K562 (cell line): ENCODE data around the gene PAEP. TPM values are rescaled to one million over a fixed set of nuclear protein-coding genes. Genes with fewer than 3 reads are reported as not detected.

Experiments used
- ATAC-seq: fragments of 200-7000 bp; cut with Tn5 transposase; 3 replicates; pipeline ENCODE4 v1.9.1; 2020; ENCODE audit warnings: moderate library complexity
- BruUV-seq: library from RNA; stranded (reverse); fragments of 400-500 nt; replicated peaks from 2 replicates; lab custom pipeline; 2021; lab: Mats Ljungman, UMichigan
- CTCF ChIA-PET: fragments of 300-600 bp; formaldehyde crosslinking; extraction: SDS; loops from one replicate; lab custom pipeline; 2021; ENCODE audit warnings: low intra/inter-chr PET ratio; lab: Yijun Ruan, JAX
- POLR2A ChIA-PET: fragments of 300-600, 350-650 bp; sonication (Branson Sonifier 250); formaldehyde crosslinking; extraction: SDS; loops from one replicate; lab custom pipeline; 2021; ENCODE audit warnings: antibody characterized with exemption, inconsistent platforms; lab: Yijun Ruan, JAX
- DNase-seq, 4 experiments: peaks; one replicate each; pipeline versions ENCODE4 v3.0.0 to v3.0.0-alpha.2; 2011 to 2018; ENCODE audit warnings: low spot score in 3 of 4, mixed read lengths in 3 of 4; ENCODE audit errors: extremely low read depth in 1 of 4
- FAIRE-seq: peaks from 2 replicates; lab custom pipeline; 2011; peaks lifted over from hg19 to GRCh38; lab: Jason Lieb, UNC
- H2AFZ ChIP-seq: 2 replicates; pipeline ENCODE4 v1.6.0; 2011; ENCODE audit warnings: low read depth, low read length, control low read depth, inconsistent platforms
- H3K27ac ChIP-seq: fragments of 200-600 bp; 3 replicates; pipeline ENCODE4 v1.8.0; 2011; ENCODE audit warnings: low read depth, mild to moderate bottlenecking, control low read depth, inconsistent platforms, low read length, moderate library complexity, mixed read lengths; ENCODE audit errors: extremely low read depth
- H3K27me3 ChIP-seq, 2 experiments: fragments of 300-600 bp in 1 of 2; 2 replicates in 1 of 2; 3 replicates in 1 of 2; pipeline versions ENCODE4 v1.6.0 to v1.8.0; 2011; ENCODE audit warnings: inconsistent platforms in 2 of 2, low read length in 2 of 2, mild to moderate bottlenecking in 1 of 2, mixed read lengths in 1 of 2, moderate library complexity in 1 of 2; ENCODE audit not compliant: control insufficient read depth in 2 of 2, insufficient read depth in 2 of 2
- H3K36me3 ChIP-seq: fragments of 300-600 bp; 3 replicates; pipeline ENCODE4 v1.8.0; 2011; ENCODE audit warnings: mild to moderate bottlenecking, low read length, inconsistent platforms; ENCODE audit not compliant: control insufficient read depth, insufficient read depth
- H3K4me1 ChIP-seq, 2 experiments: fragments of 200-600 bp in 1 of 2; replicated peaks in 1 of 2; 2 replicates in 1 of 2; 3 replicates in 1 of 2; pipeline versions ENCODE4 v1.5.1 to v1.8.0; 2011; ENCODE audit warnings: inconsistent platforms in 2 of 2, low read length in 2 of 2, mild to moderate bottlenecking in 1 of 2, mixed read lengths in 1 of 2, moderate library complexity in 1 of 2; ENCODE audit not compliant: control insufficient read depth in 2 of 2, insufficient read depth in 2 of 2
- H3K4me2 ChIP-seq: 2 replicates; pipeline ENCODE4 v1.6.1; 2011; ENCODE audit warnings: low read length, control low read depth, inconsistent platforms, mixed read lengths; ENCODE audit not compliant: insufficient read depth
- H3K4me3 ChIP-seq: fragments of 200-600 bp; sonication (generic), shearing (Covaris generic); 2 replicates; pipeline ENCODE4 v1.5.1; 2016; ENCODE audit warnings: control low read depth, inconsistent platforms
- H3K79me2 ChIP-seq: fragments of 200-600 bp; 3 replicates; pipeline ENCODE4 v1.8.0; 2011; ENCODE audit warnings: low read length, inconsistent platforms; ENCODE audit not compliant: control insufficient read depth, insufficient read depth
- H3K9ac ChIP-seq, 2 experiments: 2 replicates each; pipeline versions ENCODE4 v1.6.0 to v1.6.1; 2011; ENCODE audit warnings: low read depth in 2 of 2, low read length in 2 of 2, control low read depth in 1 of 2, inconsistent platforms in 1 of 2, mild to moderate bottlenecking in 1 of 2, mixed read lengths in 1 of 2; ENCODE audit not compliant: insufficient read depth in 1 of 2
- H3K9me1 ChIP-seq: one replicate; pipeline ENCODE4 v1.6.0; 2011; ENCODE audit warnings: inconsistent platforms, mild to moderate bottlenecking, low read length, moderate library complexity; ENCODE audit not compliant: control insufficient read depth, insufficient read depth
- H3K9me3 ChIP-seq: replicated peaks from 2 replicates; pipeline ENCODE4 v1.5.1; 2011; ENCODE audit warnings: low read depth, low read length, inconsistent platforms; ENCODE audit not compliant: control insufficient read depth, insufficient read depth
- H4K20me1 ChIP-seq: replicated peaks from 2 replicates; pipeline ENCODE4 v1.6.1; 2011; ENCODE audit warnings: low read length, inconsistent platforms, mixed read lengths; ENCODE audit not compliant: control insufficient read depth, insufficient read depth
- GATA2 ChIP-seq: sonication (generic); formaldehyde crosslinking; IDR thresholded peaks from 2 replicates; pipeline ENCODE4 v1.4.0; 2020; ENCODE audit warnings: mild to moderate bottlenecking, missing genetic modification reagents
- HOMEZ ChIP-seq: fragments of 250-450 bp; sonication (Bioruptor Pico); IDR thresholded peaks from 2 replicates; pipeline ENCODE4 v1.4.0; 2020; ENCODE audit warnings: mild to moderate bottlenecking, moderate library complexity
- MLX ChIP-seq, 2 experiments: fragments of 450-650 bp in 1 of 2; sonication (generic) in 1 of 2; formaldehyde crosslinking; conservative IDR thresholded peaks; 2 replicates each; pipeline versions ENCODE4 v1.4.0 to v1.8.1; 2020 to 2022; ENCODE audit warnings: mild to moderate bottlenecking in 1 of 2, missing genetic modification reagents in 1 of 2
- MTF1 ChIP-seq: fragments of 250-450 bp; sonication (Bioruptor Pico); IDR thresholded peaks from 2 replicates; pipeline ENCODE4 v1.9.0; 2021; ENCODE audit warnings: moderate library complexity, mild to moderate bottlenecking, inconsistent platforms, borderline replicate concordance
- POLR2AphosphoS5 ChIP-seq: IDR thresholded peaks from 2 replicates; pipeline ENCODE4 v1.6.1; 2011; ENCODE audit warnings: mild to moderate bottlenecking, low read depth, low read length, moderate library complexity; ENCODE audit not compliant: control insufficient read depth, insufficient read depth
- ZNF23 ChIP-seq: fragments of 250-450 bp; sonication (Bioruptor Pico); IDR thresholded peaks from 2 replicates; pipeline ENCODE4 v1.4.0; 2020; ENCODE audit warnings: mild to moderate bottlenecking
- WGBS: fragments of 100-300 bp; shearing (Covaris generic); methylation state at CpG from one replicate; pipeline ENCODE4 v1.1.6; 2016; ENCODE audit warnings: low coverage, mixed read lengths; ENCODE audit not compliant: insufficient coverage; ENCODE audit errors: missing lambda C conversion rate; 5-methylcytosine and 5-hydroxymethylcytosine counted together
- in situ Hi-C: fragments of 300-500 bp; cut with MboI; formaldehyde crosslinking; loops from 4 replicates; pipeline ENCODE4 v1.15.0; 2018; ENCODE audit warnings: inconsistent platforms, mixed read lengths
- intact Hi-C: fragments of 100-400 bp; cut with micrococcal nuclease; formaldehyde crosslinking; loops from 2 replicates; pipeline ENCODE4 v1.14.2; 2022
- polyA plus RNA-seq, 8 experiments: library from polyadenylated mRNA; depleted of rRNA in 4 of 8; stranded (reverse) in 5 of 8; unstranded in 3 of 8; fragments of >200 nt; fragmentation: Nextera tagmentation in 2 of 8; fragmentation: Illumina TruSeq in 1 of 8; extraction: Ambion mirVana in 2 of 8; extraction: Trizol in 1 of 8; gene quantifications; 2 replicates each; pipeline versions ENCODE4 v1.2.1 to v1.2.3, GENCODE V29; 2011 to 2014; ENCODE audit warnings: inconsistent platforms in 1 of 8, missing spikeins in 1 of 8
- total RNA-seq, 7 experiments: library from RNA; depleted of rRNA in 6 of 7; stranded (reverse); fragments of >200 nt in 6 of 7; fragmentation: Illumina TruSeq in 2 of 7; extraction: Trizol in 2 of 7; gene quantifications; 2 replicates each; pipeline versions ENCODE4 v1.2.1 to v1.2.3, GENCODE V29; 2011 to 2021; ENCODE audit warnings: low replicate concordance in 1 of 7
- TF ChIP-seq, protein P1 (sequence below): fragments of 450-650 bp; formaldehyde crosslinking; IDR thresholded peaks from 2 replicates; pipeline ENCODE4 v1.4.0; 2020; ENCODE audit warnings: mild to moderate bottlenecking, moderate library complexity
- TF ChIP-seq, protein P2 (sequence below): sonication (generic); formaldehyde crosslinking; IDR thresholded peaks from 2 replicates; pipeline ENCODE4 v1.8.0; 2023; ENCODE audit warnings: mild to moderate bottlenecking, missing genetic modification reagents

Gene PAEP
- total and polyA plus RNA-seq, 9 of the 15 experiments (the other 6 are each of a cell fraction or from before 2014, with no cell fraction given) = 0.22 to 4.5 (median 0.58) TPM

GRCh38 chr9:135586601-135587109 lies 25.1 kb downstream of the PAEP start:
- CTCF ChIA-PET = no interaction called here
- FAIRE-seq = no peak
- Histone ChIP-seq H3K9me3 (no peaks in the 10 kb centered on the region), H3K4me2 (no peak overlapping the region), H2AFZ (no peak overlapping the region), H3K4me1 (peaks cover 10 to 49% of the 10 kb centered on the region in 2 experiments; a peak in 2 of 5 replicates), H3K27me3 (peaks cover 7 to 75% of the 10 kb centered on the region in 2 experiments; a peak in 3 of 5 replicates), H3K36me3 (no peaks in the 10 kb centered on the region), H3K27ac (no peak overlapping the region), H3K9ac (no peak overlapping the region), H3K4me3 (no peak overlapping the region), H4K20me1 (0 out of 2 replicates have a peak, but pooled peaks cover 5% of the 10 kb centered on the region), H3K9me1 (no peaks in the 10 kb centered on the region), H3K79me2 (no peaks in the 10 kb centered on the region)
- POLR2A ChIA-PET = interaction anchor here (0.7 kb wide), 1 partner anchor 201 kb away, joined by 4 read pairs; no protein-coding TSS in a partner anchor
- ATAC-seq = 0 out of 3 replicates have a peak, but pooled peaks have one; percentile 22
- no peak for TF ChIP-seq POLR2AphosphoS5
- TF ChIP-seq, protein P1, sequence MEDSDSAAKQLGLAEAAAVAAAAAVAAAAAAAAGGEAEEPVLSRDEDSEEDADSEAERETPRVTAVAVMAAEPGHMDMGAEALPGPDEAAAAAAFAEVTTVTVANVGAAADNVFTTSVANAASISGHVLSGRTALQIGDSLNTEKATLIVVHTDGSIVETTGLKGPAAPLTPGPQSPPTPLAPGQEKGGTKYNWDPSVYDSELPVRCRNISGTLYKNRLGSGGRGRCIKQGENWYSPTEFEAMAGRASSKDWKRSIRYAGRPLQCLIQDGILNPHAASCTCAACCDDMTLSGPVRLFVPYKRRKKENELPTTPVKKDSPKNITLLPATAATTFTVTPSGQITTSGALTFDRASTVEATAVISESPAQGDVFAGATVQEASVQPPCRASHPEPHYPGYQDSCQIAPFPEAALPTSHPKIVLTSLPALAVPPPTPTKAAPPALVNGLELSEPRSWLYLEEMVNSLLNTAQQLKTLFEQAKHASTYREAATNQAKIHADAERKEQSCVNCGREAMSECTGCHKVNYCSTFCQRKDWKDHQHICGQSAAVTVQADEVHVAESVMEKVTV (CRISPR knock-in tag) = no peak
- TF ChIP-seq, protein P2, sequence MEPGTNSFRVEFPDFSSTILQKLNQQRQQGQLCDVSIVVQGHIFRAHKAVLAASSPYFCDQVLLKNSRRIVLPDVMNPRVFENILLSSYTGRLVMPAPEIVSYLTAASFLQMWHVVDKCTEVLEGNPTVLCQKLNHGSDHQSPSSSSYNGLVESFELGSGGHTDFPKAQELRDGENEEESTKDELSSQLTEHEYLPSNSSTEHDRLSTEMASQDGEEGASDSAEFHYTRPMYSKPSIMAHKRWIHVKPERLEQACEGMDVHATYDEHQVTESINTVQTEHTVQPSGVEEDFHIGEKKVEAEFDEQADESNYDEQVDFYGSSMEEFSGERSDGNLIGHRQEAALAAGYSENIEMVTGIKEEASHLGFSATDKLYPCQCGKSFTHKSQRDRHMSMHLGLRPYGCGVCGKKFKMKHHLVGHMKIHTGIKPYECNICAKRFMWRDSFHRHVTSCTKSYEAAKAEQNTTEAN (CRISPR knock-in tag) = no peak
- TF ChIP-seq HOMEZ (CRISPR knock-in tag) = no peak
- TF ChIP-seq GATA2 (CRISPR knock-in tag) = no peak
- TF ChIP-seq MTF1 (CRISPR knock-in tag) = no peak
- TF ChIP-seq ZNF23 (CRISPR knock-in tag) = no peak
- TF ChIP-seq MLX (CRISPR knock-in tag; conservative IDR thresholded peaks at IDR 0.05) = no peak
- 10% methylated on average over 14 of the region's 15 CpGs for WGBS
- DNase-seq = no peak
- BruUV-seq = no TSS peak
- intact Hi-C loops = no loop called here
- in situ Hi-C loops = no loop called here
